GM21737 (cell line): ENCODE measurements around the gene COL11A2.

Experiments
- ATAC-seq: cut with Tn5 transposase; IDR thresholded peaks from one replicate; pipeline ENCODE4 v1.9.1; 2021; ENCODE audit warnings: mild to moderate bottlenecking, moderate library complexity; ENCODE audit not compliant: unreplicated experiment

COL11A2 gene

DNA sequence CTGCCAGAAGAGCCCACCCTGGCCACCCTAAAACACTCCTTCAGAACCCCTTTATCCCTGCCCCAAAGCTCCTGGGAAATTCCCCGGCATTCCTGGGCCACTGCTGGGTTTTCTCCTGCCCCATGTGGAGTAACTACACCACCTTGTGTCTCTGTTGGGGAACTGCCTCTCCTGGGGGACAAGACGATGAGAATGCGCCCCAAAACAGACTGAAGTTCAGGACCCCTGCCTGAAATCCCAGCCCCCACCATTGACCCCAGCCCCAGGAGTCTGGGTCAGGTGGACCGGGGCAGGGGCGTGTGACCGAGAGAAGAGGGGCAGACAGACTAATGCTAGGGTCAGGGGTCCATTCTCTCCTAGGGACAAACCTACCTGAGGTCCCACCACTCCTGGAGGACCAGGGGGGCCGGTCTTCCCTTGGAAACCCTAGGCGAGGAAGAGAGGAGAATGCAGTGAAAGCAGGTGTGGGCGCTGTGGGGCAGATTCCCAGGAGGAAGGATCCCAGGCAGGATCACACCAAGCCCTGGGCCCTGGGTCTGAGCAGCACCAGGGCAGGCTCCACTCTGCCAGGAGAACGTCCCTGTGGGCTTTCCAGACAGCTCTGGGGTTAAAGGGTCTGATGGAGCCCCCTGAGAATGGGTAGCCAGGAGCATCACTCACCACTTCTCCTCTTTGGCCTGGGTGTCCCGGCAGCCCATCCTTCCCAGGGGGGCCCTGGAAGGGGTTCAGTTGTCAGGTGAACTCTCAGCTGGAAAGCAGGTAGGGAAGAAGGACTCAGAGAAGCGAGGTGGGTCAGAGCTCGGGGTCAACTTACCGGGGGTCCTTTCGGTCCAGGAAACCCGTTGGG lies 19.4 kb downstream of the COL11A2 start:
- no peak for ATAC-seq

DNA sequence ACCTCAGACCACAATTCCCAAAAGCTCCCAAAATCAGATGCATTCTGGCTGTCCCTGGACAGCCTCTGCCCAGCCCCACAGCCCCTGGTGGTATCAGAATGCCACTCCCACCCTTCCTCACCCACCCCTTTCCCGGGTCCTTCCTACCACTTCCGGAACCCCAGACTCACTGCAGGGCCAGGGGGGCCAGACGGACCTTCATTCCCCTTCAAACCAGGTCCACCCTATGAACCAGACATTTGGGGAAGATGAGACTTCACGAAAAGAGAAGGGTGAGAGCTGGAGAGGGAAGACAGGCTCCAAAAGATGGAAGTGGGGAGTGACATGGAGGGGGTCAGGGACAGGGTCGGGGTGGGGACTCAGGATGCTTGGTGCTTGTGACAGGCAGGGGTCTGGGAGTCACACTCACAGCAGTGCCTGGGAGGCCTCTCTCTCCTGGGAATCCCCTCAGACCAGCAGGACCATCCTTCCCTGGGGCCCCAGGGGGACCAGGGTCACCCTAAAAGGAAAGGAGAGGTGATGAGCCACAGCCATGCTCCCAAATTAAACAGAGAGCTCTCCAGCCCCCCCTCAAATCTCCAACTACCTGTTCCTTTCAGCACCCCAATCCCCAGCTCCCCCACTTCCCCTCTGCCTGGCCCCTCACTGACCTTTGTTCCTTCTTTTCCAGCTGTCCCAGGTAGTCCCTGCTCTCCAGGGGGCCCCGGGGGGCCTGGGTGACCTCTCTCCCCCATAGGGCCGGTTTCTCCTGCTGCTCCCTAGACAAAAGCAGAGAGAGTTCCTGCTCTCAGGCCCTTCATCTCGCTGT lies 20.2 kb downstream of the COL11A2 start:
- ATAC-seq: no peak

DNA sequence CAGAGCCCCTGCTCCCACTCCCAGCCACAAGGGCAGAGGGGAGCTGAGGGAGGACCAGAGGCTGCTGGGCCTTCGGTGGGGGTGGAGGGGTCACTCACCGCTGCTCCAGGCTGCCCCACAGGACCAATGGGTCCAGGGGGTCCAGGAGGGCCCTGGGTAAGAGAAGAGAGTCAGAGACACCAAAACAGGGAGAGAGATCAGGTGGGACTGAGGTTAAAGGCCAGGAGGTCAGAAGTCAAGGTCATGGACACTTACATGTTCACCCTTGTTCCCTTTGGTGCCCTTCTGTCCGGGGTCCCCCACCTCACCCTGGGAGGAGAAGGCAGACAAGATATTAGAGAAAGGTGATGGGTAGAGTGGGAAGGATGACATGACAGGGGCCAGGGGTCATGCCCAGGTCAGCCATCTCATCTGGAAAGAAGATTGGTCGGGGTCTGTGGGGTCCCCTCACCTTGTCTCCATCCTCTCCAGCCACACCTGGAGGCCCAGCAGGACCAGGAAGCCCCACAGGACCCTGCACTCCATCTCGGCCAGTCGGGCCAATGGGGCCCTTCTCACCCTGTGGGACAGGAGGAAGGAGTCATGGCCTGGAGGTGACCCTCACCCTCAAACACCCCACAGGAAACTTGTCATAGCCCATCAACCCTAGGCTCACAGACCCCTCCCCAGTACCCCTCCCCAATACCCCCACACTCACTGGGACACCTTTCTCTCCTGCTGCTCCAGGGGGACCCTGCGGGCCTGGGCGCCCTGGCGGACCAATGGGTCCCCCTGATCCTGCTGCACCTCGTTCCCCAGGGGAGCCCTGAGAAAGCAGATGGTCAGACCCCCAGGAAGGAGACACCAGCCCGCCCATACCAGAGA lies 21.0 kb downstream of the COL11A2 start:
- no peak for ATAC-seq

DNA sequence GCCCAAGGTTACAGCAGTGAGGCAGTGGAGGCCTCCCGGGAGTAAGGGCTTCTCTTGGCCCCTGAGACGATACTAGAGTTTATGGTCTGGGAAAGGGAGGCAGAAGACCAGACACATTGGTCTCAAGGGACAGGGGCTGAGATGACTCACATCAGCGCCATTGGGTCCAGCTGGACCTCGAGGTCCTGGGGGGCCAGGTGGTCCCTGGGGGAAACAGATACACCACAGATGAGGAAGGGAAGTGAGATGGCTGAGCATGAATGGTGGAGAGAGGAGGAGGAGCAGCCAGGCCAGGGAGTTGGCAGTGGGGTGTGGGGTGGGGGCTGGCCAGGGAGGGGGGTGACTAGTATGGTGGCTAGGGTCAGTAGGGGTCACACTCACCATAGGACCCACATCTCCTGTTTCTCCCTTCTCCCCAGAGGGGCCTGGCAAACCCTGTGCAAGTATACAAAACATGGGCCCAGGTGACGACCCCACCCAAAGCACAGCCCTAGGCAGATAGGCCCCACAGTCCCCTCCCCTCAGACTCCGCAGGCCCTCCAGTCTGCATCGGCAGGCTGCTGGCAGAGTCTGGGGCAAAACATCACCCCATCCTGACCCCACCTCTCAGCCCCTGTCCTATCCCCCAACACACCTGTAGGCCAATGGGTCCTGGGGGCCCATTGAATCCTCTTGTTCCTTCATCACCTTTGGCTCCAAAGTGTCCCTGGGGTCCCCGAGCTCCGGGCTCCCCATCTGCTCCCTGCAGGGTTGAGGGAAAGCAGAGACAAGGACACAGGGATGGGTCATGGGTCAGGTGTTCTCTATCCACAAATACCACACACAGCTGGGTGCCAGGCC lies 21.9 kb downstream of the COL11A2 start:
- no peak for ATAC-seq

DNA sequence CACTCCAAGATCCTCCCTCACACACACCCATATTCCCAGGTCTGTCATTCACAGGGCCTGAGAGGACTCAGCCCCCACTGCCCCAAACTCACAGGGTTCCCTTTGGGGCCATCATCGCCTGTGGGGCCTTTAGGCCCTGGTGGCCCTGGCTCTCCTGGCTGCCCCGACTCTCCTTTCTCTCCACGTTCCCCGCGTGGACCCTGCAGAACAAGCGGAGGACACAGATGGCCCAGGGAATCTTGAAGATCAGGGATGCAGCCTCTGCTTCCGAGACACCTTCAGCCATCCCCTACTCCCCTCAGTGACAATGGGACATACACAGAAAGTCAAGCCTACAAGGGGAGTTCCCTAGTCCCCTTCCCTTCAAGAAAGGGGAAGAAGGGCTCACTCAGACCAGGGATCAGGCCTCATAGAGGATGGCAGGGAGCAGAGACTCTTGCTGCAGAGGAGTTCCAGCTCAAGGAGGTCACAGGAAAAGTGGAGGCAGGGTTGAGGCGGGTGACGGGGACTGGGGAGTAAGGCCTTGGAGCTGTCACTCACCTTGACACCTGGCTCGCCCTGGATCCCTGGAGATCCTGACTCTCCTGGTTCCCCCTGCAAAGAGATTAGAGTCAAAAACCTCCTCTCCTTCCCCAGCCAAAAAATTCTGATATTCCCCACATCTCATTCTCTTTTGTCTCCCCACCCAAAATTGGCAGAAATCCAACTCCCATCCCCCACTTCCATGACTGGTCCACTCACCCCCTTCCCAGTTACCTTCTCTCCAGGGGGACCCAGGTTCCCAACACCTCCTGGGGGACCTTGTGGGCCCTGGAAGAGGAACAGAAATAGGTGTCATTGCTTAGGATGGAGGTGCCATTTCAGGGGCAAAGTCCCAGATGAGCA lies 22.7 kb downstream of the COL11A2 start:
- ATAC-seq: no peak

DNA sequence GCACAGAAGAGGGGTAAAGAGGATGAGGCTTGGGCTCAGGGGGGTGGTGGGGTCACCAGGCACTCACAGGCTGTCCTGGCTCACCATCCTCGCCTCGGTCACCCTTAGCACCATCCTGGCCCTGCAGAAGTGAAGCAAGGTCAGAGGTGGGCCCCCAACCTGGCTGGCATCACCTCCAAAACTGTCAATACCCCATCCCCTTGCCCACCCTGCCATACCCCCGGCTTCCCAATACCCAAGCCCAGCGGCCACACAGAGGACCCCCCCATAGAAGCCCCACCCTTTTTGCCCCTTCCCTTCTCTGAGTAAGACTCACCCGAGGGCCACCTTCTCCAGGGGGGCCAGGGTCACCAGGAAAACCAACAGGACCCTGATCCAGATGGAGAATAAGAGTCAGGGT lies 23.6 kb downstream of the COL11A2 start:
- no peak for ATAC-seq

DNA sequence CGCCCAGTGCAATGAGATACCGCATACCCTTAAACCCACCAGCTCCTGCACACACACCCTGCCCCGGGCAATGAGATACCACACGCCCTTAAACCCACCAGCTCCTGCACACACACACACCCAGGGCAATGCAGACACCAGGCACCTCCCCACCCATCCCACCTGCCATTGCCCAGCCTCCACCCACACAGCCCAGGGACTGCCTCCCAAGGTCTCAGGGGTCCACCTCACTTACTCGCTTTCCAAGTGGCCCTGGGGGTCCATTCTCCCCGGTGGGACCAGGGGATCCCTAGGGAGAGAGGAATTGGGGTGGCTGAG lies 24.0 kb downstream of the COL11A2 start:
- ATAC-seq: no peak

DNA sequence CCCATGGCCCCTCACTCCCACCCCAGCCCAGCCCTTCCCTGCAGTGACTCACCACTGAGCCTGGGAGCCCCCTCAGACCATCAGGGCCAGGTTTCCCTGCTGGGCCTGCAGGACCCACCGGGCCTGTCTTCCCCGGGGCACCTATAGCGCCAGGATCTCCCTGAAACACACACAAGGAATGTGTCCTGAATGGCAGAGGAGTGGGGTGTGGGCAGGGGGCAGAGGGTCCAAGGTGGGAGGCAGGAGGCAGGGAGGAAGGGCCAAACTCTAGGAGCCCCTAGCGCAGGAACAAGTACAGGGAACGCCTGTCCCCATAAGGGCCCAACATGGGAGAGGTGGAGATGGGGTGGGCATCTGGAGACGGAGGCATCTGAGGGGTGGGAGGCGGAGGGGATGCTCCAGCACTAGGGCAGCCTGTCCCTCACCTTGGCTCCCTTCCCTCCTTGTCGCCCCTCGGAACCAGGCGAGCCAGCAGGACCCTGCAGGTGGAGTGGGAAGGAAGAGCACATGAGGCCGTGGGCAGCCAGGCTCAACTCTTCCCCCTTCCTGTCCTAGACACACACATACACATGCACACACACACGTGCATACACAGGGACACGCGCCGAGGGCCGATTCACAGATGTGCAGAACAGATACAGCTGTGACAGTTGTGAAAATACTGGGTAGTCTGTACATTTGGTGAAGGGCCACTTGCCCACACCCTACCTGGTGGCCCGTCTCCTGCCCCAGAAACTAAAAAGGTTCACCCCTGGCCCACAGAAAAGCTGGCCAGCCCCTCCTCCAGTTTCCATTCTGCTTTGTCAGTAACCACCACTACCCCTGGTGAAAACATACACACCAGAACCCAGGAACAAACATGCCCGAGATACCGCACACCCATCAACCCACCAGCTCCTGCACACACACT lies 24.6 kb downstream of the COL11A2 start:
- no peak for ATAC-seq

DNA sequence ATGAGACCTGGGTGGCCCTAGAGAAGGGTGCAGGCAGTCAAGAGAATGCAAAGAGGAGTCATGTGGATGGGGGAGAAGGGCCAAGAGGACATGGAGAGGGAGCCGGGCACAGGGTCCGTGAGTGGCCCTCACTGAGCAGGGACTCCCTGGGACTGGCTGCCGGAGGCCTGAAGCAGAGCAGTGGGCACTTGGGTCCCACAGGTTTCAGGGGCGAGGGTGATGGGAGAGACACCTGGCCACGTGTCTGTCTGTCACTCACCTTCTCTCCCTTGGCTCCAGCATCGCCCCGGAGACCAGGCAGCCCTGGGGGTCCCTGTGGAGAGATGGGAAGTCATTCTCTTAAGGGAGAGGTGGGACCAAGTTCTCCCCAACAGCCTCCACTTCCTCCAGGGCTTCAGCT lies 25.5 kb downstream of the COL11A2 start:
- no peak for ATAC-seq

DNA sequence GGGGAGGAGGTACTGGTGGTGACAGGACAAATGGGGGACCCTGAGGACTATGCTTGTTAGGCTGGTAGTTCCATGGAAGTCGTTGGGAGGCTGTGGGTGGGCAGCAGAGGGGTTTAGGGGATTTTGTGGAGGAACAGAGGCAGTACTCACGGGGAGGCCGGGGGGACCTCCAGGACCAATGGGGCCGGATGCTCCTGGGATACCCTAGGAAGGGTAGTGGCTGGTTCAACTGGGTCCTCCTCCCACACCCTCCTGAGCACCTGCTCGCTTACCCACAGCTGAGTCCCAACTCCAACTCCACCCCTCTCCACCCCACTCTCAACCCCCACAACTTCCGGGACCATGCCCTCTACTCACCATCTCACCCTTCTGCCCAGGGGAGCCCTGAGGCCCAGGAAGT lies 25.9 kb downstream of the COL11A2 start:
- ATAC-seq: no peak

DNA sequence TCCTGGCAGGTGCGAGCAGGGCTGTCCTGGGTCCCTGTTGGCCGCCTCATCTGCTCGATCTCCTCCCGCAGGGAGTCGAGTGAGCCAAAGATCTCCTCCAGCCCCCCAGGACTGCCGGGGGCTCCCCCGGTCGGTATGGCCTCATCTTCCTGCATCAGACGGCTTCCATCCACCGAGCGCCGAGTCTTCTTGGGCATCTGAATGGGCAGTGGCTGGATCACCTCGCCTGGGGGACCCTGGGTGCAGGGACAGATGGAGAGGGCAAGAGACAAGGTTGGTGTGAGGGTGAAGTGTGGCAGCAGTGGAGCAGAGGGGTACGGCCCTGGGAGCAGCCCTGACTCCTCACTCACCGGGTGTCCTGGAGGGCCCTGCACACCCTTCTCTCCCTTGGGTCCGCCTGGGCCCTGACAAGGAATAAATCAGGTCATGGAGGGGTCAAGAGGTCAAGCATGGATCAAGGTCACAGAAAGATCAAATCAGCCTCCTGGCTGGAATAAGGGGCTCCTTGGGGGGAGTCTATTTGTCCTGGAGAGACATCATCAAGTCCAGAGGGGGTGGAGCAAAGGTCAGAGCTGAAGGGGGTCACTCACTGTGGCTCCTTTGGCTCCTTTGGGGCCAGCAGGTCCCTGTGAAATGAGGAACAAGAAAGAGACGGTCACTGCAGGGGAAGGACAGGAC lies 26.5 kb downstream of the COL11A2 start:
- no peak for ATAC-seq

DNA sequence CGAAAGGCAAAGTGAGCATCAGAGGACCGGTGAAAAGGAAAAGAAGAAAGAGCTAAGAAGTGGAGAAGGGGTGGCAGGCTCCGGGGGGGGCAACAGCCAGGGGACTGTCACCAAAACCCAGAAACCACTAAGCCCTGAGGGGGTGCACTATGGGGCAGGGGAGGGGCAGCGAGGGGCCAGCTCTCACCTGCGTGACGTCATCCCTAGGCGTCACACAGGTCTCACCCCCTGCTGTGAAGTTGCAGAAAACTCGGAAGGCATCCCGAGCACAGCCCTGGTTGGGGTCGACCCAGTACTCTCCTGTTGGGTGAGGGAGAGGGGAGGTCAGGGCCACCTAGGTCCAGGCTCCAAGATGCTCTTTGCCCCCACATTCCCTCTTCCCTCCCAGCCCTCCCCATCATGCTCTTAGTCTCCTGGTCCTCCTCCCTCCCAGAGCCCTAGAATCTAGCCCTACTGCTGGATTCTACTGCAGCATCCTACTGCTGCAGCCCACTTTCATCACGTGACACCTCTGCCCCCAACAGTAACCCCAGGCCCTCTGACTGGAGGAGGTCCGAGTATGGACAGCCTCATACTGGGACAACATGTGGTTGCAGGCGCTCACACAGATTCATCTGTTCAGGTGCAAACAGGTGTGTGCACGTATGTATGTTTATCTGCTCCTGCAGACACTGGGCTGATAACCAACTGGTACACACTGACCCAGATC lies 27.4 kb downstream of the COL11A2 start:
- ATAC-seq: no peak

DNA sequence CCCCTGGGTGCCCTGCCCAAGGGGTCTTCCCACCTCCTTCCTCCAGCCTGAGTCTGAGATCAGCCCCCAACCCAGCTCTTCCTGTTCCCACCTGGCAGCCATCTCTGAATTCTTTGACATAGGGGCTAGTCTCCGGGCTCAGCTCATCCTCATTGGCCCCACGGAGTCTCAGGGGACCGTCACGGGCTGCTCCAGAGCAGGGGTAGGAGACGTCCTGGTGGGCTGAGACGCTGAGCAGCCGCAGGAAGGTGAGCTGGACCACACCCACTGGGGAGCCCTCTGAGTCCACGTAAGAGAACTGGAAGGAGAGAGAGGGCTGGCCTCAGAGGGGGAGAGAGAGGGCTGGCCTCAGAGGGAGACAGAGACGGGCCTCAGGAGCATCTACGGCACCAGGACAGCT lies 28.1 kb downstream of the COL11A2 start:
- no peak for ATAC-seq

DNA sequence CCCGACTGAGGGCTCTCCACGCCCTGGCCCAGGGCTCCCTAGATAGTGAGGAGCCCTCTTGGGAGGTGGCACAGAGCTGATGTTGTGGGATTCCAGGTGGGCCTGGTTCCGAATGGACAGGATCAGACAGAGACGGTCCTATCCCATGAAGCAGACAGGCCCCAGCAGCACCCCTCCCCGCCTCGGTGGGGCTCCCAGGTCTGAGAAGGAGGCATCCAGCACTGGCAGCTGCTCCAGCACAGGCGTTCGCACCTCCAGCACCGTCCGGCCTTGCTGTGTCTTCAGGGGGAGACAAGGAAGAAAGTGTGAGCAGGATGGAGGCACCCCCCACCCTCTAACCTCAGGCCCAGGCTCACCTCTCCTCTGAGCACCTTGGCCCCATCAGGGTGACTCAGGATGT lies 28.7 kb downstream of the COL11A2 start:
- no peak for ATAC-seq

DNA sequence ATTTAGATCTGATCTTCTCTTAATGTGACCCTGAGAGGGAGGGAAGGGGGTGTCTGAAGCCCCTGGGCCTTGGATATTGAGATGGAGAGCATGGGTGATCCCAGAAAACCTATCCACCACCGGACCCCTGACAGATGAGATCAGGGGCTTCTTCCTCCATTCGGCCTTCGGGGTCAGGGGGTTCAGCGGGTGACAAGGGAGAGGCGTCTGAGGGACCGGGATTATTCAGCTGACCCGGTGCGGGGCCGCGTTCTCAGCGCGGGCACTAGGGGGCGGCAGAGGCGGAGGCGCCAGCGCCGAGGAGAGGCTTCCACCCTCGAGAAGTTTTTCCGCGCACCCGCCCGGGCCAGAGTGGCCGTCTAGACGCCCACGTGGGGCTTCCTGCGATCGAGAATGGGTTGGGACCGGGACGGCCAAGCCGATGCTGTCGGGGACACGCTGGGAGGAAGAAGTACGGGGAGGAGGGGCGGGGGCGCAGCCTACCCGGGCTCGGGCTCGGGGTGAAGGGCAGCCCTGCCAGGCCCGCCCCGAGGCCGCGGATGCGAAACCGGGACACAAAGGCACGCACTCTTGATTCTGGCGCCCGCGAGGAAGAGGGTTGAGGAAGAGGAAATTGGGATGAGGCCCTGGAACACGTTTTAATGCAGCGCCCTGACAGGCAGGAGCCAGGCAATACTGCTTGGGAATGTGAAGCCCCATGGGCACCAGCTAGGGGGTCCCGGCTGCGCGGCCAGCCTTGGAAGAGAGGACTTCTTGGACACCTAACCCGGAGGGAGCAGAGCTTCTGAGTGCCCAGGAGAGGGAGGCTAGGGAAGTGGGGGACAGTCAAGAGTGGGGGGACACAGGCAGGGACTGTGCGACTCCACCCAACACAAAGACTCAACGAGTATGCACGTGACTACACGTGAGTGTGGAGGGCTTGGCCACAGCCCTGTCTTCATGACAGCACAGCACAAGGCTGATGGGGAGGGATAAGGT lies 30.6 kb downstream of the COL11A2 start:
- peak; percentile 73 for ATAC-seq

DNA sequence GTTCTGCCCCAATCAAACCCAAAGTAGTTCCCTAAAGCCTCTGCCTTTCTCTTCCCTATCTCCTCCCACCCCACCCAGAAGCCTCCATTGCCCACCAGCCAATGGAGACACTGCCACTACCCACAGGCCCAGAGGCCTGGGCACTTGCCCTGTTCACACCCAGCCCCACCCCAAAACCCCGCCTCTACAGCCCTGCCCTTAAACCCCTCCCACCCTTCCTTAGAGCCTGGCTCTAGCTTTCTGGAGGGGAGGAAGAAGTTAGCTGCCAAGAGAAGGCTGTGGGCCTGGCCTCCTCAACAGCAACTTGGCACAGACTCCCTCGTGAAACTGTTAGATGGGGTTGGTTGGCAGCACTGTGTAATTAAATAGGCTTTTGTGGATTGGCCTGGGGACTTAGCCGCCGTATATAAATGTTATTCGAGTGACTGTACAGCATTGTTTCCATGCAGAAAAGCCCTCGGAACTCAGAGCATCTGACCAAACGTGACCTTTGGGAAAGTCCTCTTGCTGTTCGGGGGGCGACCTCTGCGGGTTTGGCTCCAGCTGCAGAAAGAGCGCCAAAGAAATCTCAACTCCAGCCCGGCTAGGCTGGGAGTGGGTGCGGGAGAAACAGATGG lies 31.4 kb downstream of the COL11A2 start:
- no peak for ATAC-seq
